K562 (cell line): ENCODE results near the gene CNPY4. TPM values are rescaled to one million over a fixed set of nuclear protein-coding genes. Genes with fewer than 3 reads are reported as not detected.

Source experiments
- CBX3 ChIP-seq, 2 experiments: IDR thresholded peaks; 1 replicate in 1 of 2; 2 replicates in 1 of 2; pipeline ENCODE4 v1.6.1; 2012; ENCODE audit warnings: inconsistent platforms in 2 of 2, low read length in 2 of 2, borderline replicate concordance in 1 of 2, control low read depth in 1 of 2
- ELK3 ChIP-seq: fragments of 450-650 bp; formaldehyde crosslinking; IDR thresholded peaks from 2 replicates; pipeline ENCODE4 v1.4.0; 2020; ENCODE audit warnings: mild to moderate bottlenecking
- HNRNPUL1 ChIP-seq: fragments of 200-400 bp; formaldehyde crosslinking; IDR thresholded peaks from 2 replicates; pipeline ENCODE4 v1.6.1; 2017; ENCODE audit warnings: low read length
- LEF1 ChIP-seq: fragments of 450-650 bp; IDR thresholded peaks from 2 replicates; pipeline ENCODE4 v1.6.1; 2016; ENCODE audit warnings: mild to moderate bottlenecking
- SAFB2 ChIP-seq: fragments of 200-400 bp; formaldehyde crosslinking; IDR thresholded peaks from 2 replicates; pipeline ENCODE4 v1.6.1; 2018; ENCODE audit warnings: borderline replicate concordance, low read length, low read depth, moderate library complexity; ENCODE audit not compliant: severe bottlenecking
- ZBTB40 ChIP-seq, 2 experiments: fragments of 450-650 bp in 1 of 2; sonication (generic) in 1 of 2; formaldehyde crosslinking in 1 of 2; IDR thresholded peaks; 2 replicates each; pipeline versions ENCODE4 v1.7.1 to v1.9.0; 2016 to 2022; ENCODE audit warnings: inconsistent platforms in 1 of 2, mild to moderate bottlenecking in 1 of 2, missing genetic modification reagents in 1 of 2
- ZNF318 ChIP-seq, 2 experiments: fragments of 450-650 bp; IDR thresholded peaks; 2 replicates each; pipeline ENCODE4 v1.6.1; 2016; ENCODE audit warnings: mild to moderate bottlenecking in 2 of 2, borderline replicate concordance in 1 of 2, low read depth in 1 of 2, moderate library complexity in 1 of 2
- polyA plus RNA-seq, 8 experiments: library from polyadenylated mRNA; depleted of rRNA in 4 of 8; stranded (reverse) in 5 of 8; unstranded in 3 of 8; fragments of >200 nt; fragmentation: Nextera tagmentation in 2 of 8; fragmentation: Illumina TruSeq in 1 of 8; extraction: Ambion mirVana in 2 of 8; extraction: Trizol in 1 of 8; gene quantifications; 2 replicates each; pipeline versions ENCODE4 v1.2.1 to v1.2.3, GENCODE V29; 2011 to 2014; ENCODE audit warnings: inconsistent platforms in 1 of 8, missing spikeins in 1 of 8
- total RNA-seq, 7 experiments: library from RNA; depleted of rRNA in 6 of 7; stranded (reverse); fragments of >200 nt in 6 of 7; fragmentation: Illumina TruSeq in 2 of 7; extraction: Trizol in 2 of 7; gene quantifications; 2 replicates each; pipeline versions ENCODE4 v1.2.1 to v1.2.3, GENCODE V29; 2011 to 2021; ENCODE audit warnings: low replicate concordance in 1 of 7

Gene CNPY4
- total and polyA plus RNA-seq, 9 of the 15 experiments (the other 6 are each of a cell fraction or from before 2014, with no cell fraction given): 1.9 to 11.2 (median 7.0) TPM

GRCh38 chr7:100071018-100071723 lies 48.3 kb upstream of the CNPY4 start (continued):
- TF ChIP-seq ZBTB40 (IDR thresholded peaks at IDR 0.05) (peak; percentile 58; the same call in 1 of the 2 replicates), ZBTB40 (CRISPR knock-in tag; IDR thresholded peaks at IDR 0.05) (no peak), ELK3 (CRISPR knock-in tag) (no peak), ZNF318 (IDR thresholded peaks at IDR 0.05; ENCODE audit: borderline replicate concordance in 1 of 2, low read depth in 1 of 2) (peak in 1 of 2 experiments; percentile 53; a peak in 1 of 4 replicates), CBX3 (IDR thresholded peaks at IDR 0.05; ENCODE audit: borderline replicate concordance in 1 of 2, low read length in 2 of 2) (peak in 1 of 2 experiments; percentile 98; a peak in 2 of 3 replicates), LEF1 (0 out of 2 replicates have a peak, but pooled peaks have one; percentile 39), SAFB2 (no peak), HNRNPUL1 (no peak)
